Naive thymus-derived CD4-positive, alpha-beta T cell (primary cell): ENCODE results near the gene MBD2. TPM values are rescaled to one million over a fixed set of nuclear protein-coding genes. Genes with fewer than 3 reads are reported as not detected.

Experiments
- ATAC-seq: fragments of 150-1000 bp; cut with Tn5 transposase; 2 replicates; pipeline ENCODE4 v1.10.0; 2021; ENCODE audit warnings: mild to moderate bottlenecking, moderate library complexity
- CTCF ChIA-PET: fragments of 350-600 bp; sonication (Branson Sonifier 250); formaldehyde crosslinking; loops from one replicate; lab custom pipeline; 2021; ENCODE audit warnings: antibody characterized with exemption; lab: Charles Lee
- POLR2A ChIA-PET: fragments of 350-600 bp; sonication (Branson Sonifier 250); formaldehyde crosslinking; loops from one replicate; lab custom pipeline; 2021; ENCODE audit warnings: antibody characterized with exemption, inconsistent platforms; lab: Charles Lee
- DNase-seq, 9 donors: peaks; one replicate each; pipeline versions ENCODE4 v3.0.0 to v3.0.0-alpha.2; 2020 to 2022; ENCODE audit warnings: mixed read lengths in 1 of 9
- H3K27ac ChIP-seq: one replicate; pipeline ENCODE4 v1.7.0; 2013; ENCODE audit warnings: mild to moderate bottlenecking, low read depth, low read length, moderate library complexity
- H3K27me3 ChIP-seq, 2 donors: one replicate each; pipeline ENCODE4 v1.7.0; 2013; ENCODE audit warnings: low read length in 2 of 2, mild to moderate bottlenecking in 2 of 2, moderate library complexity in 2 of 2; ENCODE audit not compliant: control insufficient read depth in 2 of 2, insufficient read depth in 2 of 2
- H3K36me3 ChIP-seq, 3 experiments: 1 replicate in 2 of 3; 2 replicates in 1 of 3; pipeline ENCODE4 v1.7.0; 2013; ENCODE audit warnings: low read length in 3 of 3, mild to moderate bottlenecking in 3 of 3, moderate library complexity in 1 of 3; ENCODE audit not compliant: insufficient read depth in 3 of 3, control insufficient read depth in 2 of 3
- H3K4me1 ChIP-seq, 2 donors: one replicate each; pipeline ENCODE4 v1.7.0; 2013; ENCODE audit warnings: low read length in 2 of 2, mild to moderate bottlenecking in 2 of 2, moderate library complexity in 1 of 2; ENCODE audit not compliant: control insufficient read depth in 2 of 2, insufficient read depth in 2 of 2
- H3K4me3 ChIP-seq: 2 replicates; pipeline ENCODE4 v1.7.0; 2013; ENCODE audit warnings: mild to moderate bottlenecking, low read length
- H3K9me3 ChIP-seq, 3 experiments: 1 replicate in 2 of 3; 2 replicates in 1 of 3; pipeline ENCODE4 v1.7.0; 2013; ENCODE audit warnings: low read length in 3 of 3; ENCODE audit not compliant: control insufficient read depth in 2 of 3
- H3K27ac Mint-ChIP-seq, 9 donors: one replicate each; pipeline ENCODE4 v1.8.0; 2020 to 2022; ENCODE audit warnings: mixed read lengths in 9 of 9, mild to moderate bottlenecking in 8 of 9, moderate library complexity in 5 of 9, inconsistent platforms in 2 of 9
- H3K27me3 Mint-ChIP-seq, 5 donors: one replicate each; pipeline ENCODE4 v1.8.0; 2021 to 2022; ENCODE audit warnings: mixed read lengths in 5 of 5, mild to moderate bottlenecking in 1 of 5
- H3K36me3 Mint-ChIP-seq, 5 donors: one replicate each; pipeline ENCODE4 v1.8.0; 2020 to 2022; ENCODE audit warnings: mixed read lengths in 5 of 5, mild to moderate bottlenecking in 3 of 5, inconsistent platforms in 1 of 5
- H3K4me1 Mint-ChIP-seq, 7 donors: one replicate each; pipeline ENCODE4 v1.8.0; 2020 to 2022; ENCODE audit warnings: mixed read lengths in 7 of 7, mild to moderate bottlenecking in 3 of 7, inconsistent platforms in 1 of 7
- H3K4me3 Mint-ChIP-seq, 10 donors: one replicate each; pipeline ENCODE4 v1.8.0; 2020 to 2022; ENCODE audit warnings: mild to moderate bottlenecking in 10 of 10, mixed read lengths in 10 of 10, moderate library complexity in 6 of 10, inconsistent platforms in 2 of 10
- H3K9me3 Mint-ChIP-seq, 11 donors: one replicate each; pipeline ENCODE4 v1.8.0; 2020 to 2022; ENCODE audit warnings: mixed read lengths in 11 of 11, mild to moderate bottlenecking in 4 of 11, inconsistent platforms in 1 of 11, moderate library complexity in 1 of 11
- intact Hi-C, 2 donors: fragments of 100-400 bp; cut with micrococcal nuclease; formaldehyde crosslinking; loops; one replicate each; pipeline ENCODE4 v1.15.1; 2023
- polyA plus RNA-seq, 2 donors: library from polyadenylated mRNA; unstranded; fragments of 300-500 nt; fragmentation: Illumina TruSeq; gene quantifications; one replicate each; pipeline ENCODE4 v1.2.3, GENCODE V29; 2021
- total RNA-seq, 6 experiments: library from RNA in 5 of 6; stranded (reverse) in 5 of 6; gene quantifications; 1 replicate in 5 of 6; 2 replicates in 1 of 6; pipeline ENCODE4 v1.2.3 and lab custom pipeline; 2021 to 2026

Gene MBD2
- total and polyA plus RNA-seq, 7 experiments from 2014 or later: 6.1 to 118 (median 73.7) TPM

GRCh38 chr18:54232485-54233227 lies 8.2 kb upstream of the MBD2 start:
- Mint-ChIP-seq H3K4me3 (no peak overlapping the region), H3K9me3 (peaks cover 0 to 1% (median 0%) of the 10 kb centered on the region in 11 donors), H3K27ac (peak overlapping the region in 1 of 9 donors; percentile 27), H3K36me3 (peaks cover 0 to 2% (median 0%) of the 10 kb centered on the region in 5 donors), H3K4me1 (peaks cover 0 to 3% (median 0%) of the 10 kb centered on the region in 7 donors), H3K27me3 (peaks cover 0 to 13% (median 4%) of the 10 kb centered on the region in 5 donors)
- POLR2A ChIA-PET: no interaction called here
- CTCF ChIA-PET: no interaction called here
- Histone ChIP-seq H3K4me3 (no peak overlapping the region), H3K27me3 (no peaks in the 10 kb centered on the region), H3K9me3 (no peaks in the 10 kb centered on the region), H3K27ac (no peak overlapping the region), H3K36me3 (no peaks in the 10 kb centered on the region), H3K4me1 (no peaks in the 10 kb centered on the region)
- intact Hi-C loops: no loop called here
- ATAC-seq: no peak
- no peak for DNase-seq

GRCh38 chr18:54229421-54230059 lies 5.1 kb upstream of the MBD2 start:
- Histone ChIP-seq H3K27me3 (no peaks in the 10 kb centered on the region), H3K36me3 (no peaks in the 10 kb centered on the region), H3K4me1 (peaks cover 0 to 5% of the 10 kb centered on the region in 2 donors), H3K4me3 (no peak overlapping the region), H3K9me3 (no peaks in the 10 kb centered on the region), H3K27ac (no peak overlapping the region)
- POLR2A ChIA-PET: no interaction called here
- H3K4me1 Mint-ChIP-seq: peaks cover 0 to 11% (median 4%) of the 10 kb centered on the region in 7 donors
- DNase-seq (no peak), ATAC-seq (no peak)
- CTCF ChIA-PET: no interaction called here
- peaks cover 0 to 1% (median 0%) of the 10 kb centered on the region in 11 donors for H3K9me3 Mint-ChIP-seq
- no peaks in the 10 kb centered on the region for H3K27me3 Mint-ChIP-seq
- intact Hi-C loops: no loop called here
- H3K4me3 Mint-ChIP-seq: no peak overlapping the region
- H3K27ac Mint-ChIP-seq: no peak overlapping the region
- no peaks in the 10 kb centered on the region for H3K36me3 Mint-ChIP-seq

GRCh38 chr18:54228364-54228763 lies 3.9 kb upstream of the MBD2 start:
- no peak for DNase-seq
- no peaks in the 10 kb centered on the region for H3K9me3 ChIP-seq
- Mint-ChIP-seq H3K36me3 (no peaks in the 10 kb centered on the region), H3K27ac (no peak overlapping the region), H3K9me3 (no peaks in the 10 kb centered on the region), H3K4me1 (peaks cover 0 to 15% (median 9%) of the 10 kb centered on the region in 7 donors), H3K4me3 (no peak overlapping the region), H3K27me3 (no peaks in the 10 kb centered on the region)
- intact Hi-C loops: no loop called here
- ChIA-PET CTCF (no interaction called here), POLR2A (no interaction called here)
- no peaks in the 10 kb centered on the region for H3K27me3 ChIP-seq
- no peak overlapping the region for H3K27ac ChIP-seq
- peaks cover 0 to 5% of the 10 kb centered on the region in 2 donors for H3K4me1 ChIP-seq
- no peaks in the 10 kb centered on the region for H3K36me3 ChIP-seq
- H3K4me3 ChIP-seq: no peak overlapping the region
- ATAC-seq: no peak

- intact Hi-C loops: loop anchor here (1.0 to 5.0 kb wide), 10 partner anchors 24 to 724 kb away; partner anchors contain the start of genes C18orf54 (in 2 of the 2), POLI (in 2 of the 2) and STARD6 (in 2 of the 2)
- POLR2A ChIA-PET: interaction anchor here (0.6 to 1.3 kb wide), 9 partner anchors 24 to 768 kb away, joined by 3 to 19 read pairs (median 4); partner anchors contain the start of genes C18orf54, POLI and STARD6
- H3K36me3 ChIP-seq: no peaks in the 10 kb centered on the region
- no peaks in the 10 kb centered on the region for H3K27me3 ChIP-seq
- Mint-ChIP-seq H3K4me1 (peaks cover 19 to 50% (median 47%) of the 10 kb centered on the region in 7 donors), H3K27me3 (no peaks in the 10 kb centered on the region), H3K9me3 (no peaks in the 10 kb centered on the region), H3K4me3 (peak overlapping the region; percentile 87 to 96 (median 91)), H3K36me3 (peaks cover 0 to 3% (median 0%) of the 10 kb centered on the region in 5 donors), H3K27ac (peak overlapping the region; percentile 56 to 96 (median 92))
- CTCF ChIA-PET: interaction anchor here (0.7 to 2.9 kb wide), 3 partner anchors 47 to 169 kb away, joined by 3 to 40 read pairs (median 4); partner anchors contain the start of genes C18orf54, POLI and STARD6
- ATAC-seq (peak; percentile 16), DNase-seq (peak in 7 of 9 donors; percentile 6 to 55 (median 20))
- H3K27ac ChIP-seq: peak overlapping the region; percentile 68
- H3K4me3 ChIP-seq: peak overlapping the region; percentile 31
- no peaks in the 10 kb centered on the region for H3K9me3 ChIP-seq
- peaks cover 10 to 19% of the 10 kb centered on the region in 2 donors for H3K4me1 ChIP-seq
Measured at GRCh38 chr18:54223568-54224241, 764 bp downstream of the MBD2 start.

GRCh38 chr18:54222922-54223567 lies 1.4 kb downstream of the MBD2 start:
- ATAC-seq: peak; percentile 58
- Mint-ChIP-seq H3K27ac (peak overlapping the region; percentile 56 to 96 (median 92)), H3K9me3 (no peaks in the 10 kb centered on the region), H3K27me3 (no peaks in the 10 kb centered on the region), H3K4me3 (peak overlapping the region; percentile 87 to 96 (median 91)), H3K4me1 (peaks cover 19 to 54% (median 49%) of the 10 kb centered on the region in 7 donors), H3K36me3 (peaks cover 0 to 3% (median 0%) of the 10 kb centered on the region in 5 donors)
- H3K36me3 ChIP-seq: no peaks in the 10 kb centered on the region
- DNase-seq: peak in 7 of 9 donors; percentile 57 to 71 (median 63)
- POLR2A ChIA-PET: interaction anchor here (0.5 to 1.3 kb wide), 10 partner anchors 24 to 769 kb away, joined by 3 to 19 read pairs (median 4); partner anchors contain the start of genes C18orf54, POLI and STARD6
- no peaks in the 10 kb centered on the region for H3K9me3 ChIP-seq
- CTCF ChIA-PET: interaction anchor here (0.7 to 2.9 kb wide), 4 partner anchors 48 to 341 kb away, joined by 3 to 40 read pairs (median 4); partner anchors contain the start of genes C18orf54, POLI and STARD6
- peaks cover 10 to 19% of the 10 kb centered on the region in 2 donors for H3K4me1 ChIP-seq
- intact Hi-C loops: loop anchor here (1.0 to 5.0 kb wide), 7 partner anchors 51 to 724 kb away; no protein-coding TSS in a partner anchor
- peak overlapping the region; percentile 68 for H3K27ac ChIP-seq
- no peaks in the 10 kb centered on the region for H3K27me3 ChIP-seq
- H3K4me3 ChIP-seq: peak overlapping the region; percentile 31
